Keratinocyte (primary cell): ENCODE data around the gene REEP6.

ENCODE experiments used
- CTCF ChIP-seq, 3 experiments: IDR thresholded peaks in 1 of 3; conservative IDR thresholded peaks in 1 of 3; optimal IDR thresholded peaks in 1 of 3; 2 replicates in 2 of 3; 3 replicates in 1 of 3; pipeline versions ENCODE3 to v1.5.1; 2011; ENCODE audit warnings: low read length in 3 of 3, mild to moderate bottlenecking in 3 of 3, moderate library complexity in 2 of 3, control low read depth in 1 of 3, inconsistent platforms in 1 of 3; ENCODE audit not compliant: insufficient read depth in 2 of 3; ENCODE audit errors: extremely low read depth in 1 of 3
- EZH2 ChIP-seq: IDR thresholded peaks from one replicate; pipeline ENCODE4 v1.6.1; 2012; ENCODE audit warnings: inconsistent platforms, mild to moderate bottlenecking, low read length, moderate library complexity

- TF ChIP-seq CTCF (optimal IDR thresholded peaks at IDR 0.05 in 1 of 3, IDR thresholded peaks at IDR 0.05 in 1 of 3, conservative IDR thresholded peaks at IDR 0.05 in 1 of 3; ENCODE audit: extremely low read depth in 1 of 3, insufficient read depth in 2 of 3, low read length in 3 of 3) (no peak), EZH2 (no peak)
These were observed 34.0 kb downstream of the REEP6 start for GRCh38 chr19:1524972-1525325.
